ENCODE data around the gene WSB1.
"Not testable (repeated sequence)": the region's sequence is repeated elsewhere in the genome, so short reads cannot be mapped to it uniquely, and the experiment has no call there.

WSB1 gene

DNA sequence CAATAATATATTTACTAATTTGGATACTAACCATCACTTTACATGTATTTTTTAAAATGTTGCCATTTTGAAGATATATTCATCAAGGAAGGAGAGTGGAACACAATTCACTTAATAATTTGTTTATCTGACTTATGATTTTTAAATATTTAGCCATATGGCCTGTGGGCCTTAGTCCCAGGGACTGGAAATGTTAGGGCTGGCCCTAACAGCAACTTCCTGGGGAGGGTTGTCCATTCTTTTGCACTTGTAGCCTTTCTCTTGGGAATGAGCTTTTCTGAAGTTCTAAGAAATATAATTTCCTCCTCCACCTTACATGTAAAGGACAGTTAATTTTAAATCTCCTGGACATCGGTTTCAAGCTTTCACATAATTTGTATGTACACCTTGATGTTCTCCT is 27.7 kb upstream of the WSB1 start:
- H3K4me3 ChIP-seq (ENCODE audit: control insufficient read depth, low read depth, low read length) = no peak overlapping the region
- TF ChIP-seq, protein P1, sequence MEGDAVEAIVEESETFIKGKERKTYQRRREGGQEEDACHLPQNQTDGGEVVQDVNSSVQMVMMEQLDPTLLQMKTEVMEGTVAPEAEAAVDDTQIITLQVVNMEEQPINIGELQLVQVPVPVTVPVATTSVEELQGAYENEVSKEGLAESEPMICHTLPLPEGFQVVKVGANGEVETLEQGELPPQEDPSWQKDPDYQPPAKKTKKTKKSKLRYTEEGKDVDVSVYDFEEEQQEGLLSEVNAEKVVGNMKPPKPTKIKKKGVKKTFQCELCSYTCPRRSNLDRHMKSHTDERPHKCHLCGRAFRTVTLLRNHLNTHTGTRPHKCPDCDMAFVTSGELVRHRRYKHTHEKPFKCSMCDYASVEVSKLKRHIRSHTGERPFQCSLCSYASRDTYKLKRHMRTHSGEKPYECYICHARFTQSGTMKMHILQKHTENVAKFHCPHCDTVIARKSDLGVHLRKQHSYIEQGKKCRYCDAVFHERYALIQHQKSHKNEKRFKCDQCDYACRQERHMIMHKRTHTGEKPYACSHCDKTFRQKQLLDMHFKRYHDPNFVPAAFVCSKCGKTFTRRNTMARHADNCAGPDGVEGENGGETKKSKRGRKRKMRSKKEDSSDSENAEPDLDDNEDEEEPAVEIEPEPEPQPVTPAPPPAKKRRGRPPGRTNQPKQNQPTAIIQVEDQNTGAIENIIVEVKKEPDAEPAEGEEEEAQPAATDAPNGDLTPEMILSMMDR (conservative IDR thresholded peaks at IDR 0.05; ENCODE audit: control insufficient read depth, insufficient read depth, low read depth, low read length) = no peak
- DNase-seq (ENCODE audit: low read depth) = no peak

DNA sequence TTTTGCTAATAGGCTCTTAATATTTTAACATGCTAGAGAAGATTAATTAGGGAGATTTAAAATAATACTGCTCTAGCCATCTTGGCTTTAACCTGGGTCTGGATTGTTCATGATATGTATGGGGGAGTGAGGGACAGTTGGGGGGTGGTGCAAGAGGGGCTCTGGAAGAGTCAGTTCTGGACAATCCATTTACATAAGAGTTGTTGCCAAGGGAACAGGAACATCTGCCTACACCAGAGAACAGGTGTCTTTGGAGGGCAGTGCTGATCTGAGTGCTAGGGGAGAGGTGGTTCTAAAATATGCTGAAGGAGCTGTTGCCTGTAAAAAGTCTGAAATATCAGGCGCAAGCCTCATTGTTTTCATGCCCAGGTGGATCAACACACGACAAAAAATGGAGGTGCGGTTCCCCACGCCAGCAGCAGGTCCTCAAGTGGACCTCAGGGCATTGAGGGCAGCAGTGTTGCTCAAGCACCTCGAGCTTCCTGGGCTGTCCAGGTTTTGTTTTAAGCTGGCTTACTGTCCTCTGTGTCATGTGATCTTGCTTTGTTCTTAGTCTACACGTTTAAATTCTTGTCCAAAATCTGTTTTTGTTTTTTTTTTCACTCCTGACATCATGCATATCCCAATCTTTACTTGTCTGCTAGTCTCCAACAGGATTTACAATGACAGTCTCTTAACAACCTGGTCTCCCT is 25.4 kb upstream of the WSB1 start:
- H3K4me3 ChIP-seq (ENCODE audit: control insufficient read depth, low read depth, low read length) = no peak overlapping the region
- DNase-seq (ENCODE audit: low read depth) = no peak
- TF ChIP-seq, protein P1 (conservative IDR thresholded peaks at IDR 0.05; ENCODE audit: control insufficient read depth, insufficient read depth, low read depth, low read length) = no peak

DNA sequence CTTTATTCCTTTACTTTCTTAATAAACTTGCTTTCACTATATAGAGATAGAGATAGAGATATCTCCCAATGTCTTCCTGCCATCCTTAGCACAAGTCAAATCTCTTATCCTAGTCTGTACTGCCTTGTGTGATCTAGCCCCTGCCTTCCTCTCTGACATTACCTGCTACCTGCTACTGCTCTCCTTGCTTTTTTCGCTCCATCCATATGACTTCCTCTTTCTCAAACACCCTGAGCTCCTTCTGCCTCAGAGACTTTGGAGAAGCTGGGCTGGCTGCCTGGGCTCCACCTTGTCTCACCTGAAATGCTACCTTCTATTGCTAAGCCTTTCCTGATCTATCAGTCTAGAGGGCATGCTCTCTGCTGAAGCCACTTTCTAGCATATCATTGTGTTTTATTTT is 24.7 kb upstream of the WSB1 start:
- no peak for DNase-seq (ENCODE audit: low read depth)
- TF ChIP-seq, protein P1 (conservative IDR thresholded peaks at IDR 0.05; ENCODE audit: control insufficient read depth, insufficient read depth, low read depth, low read length) = no peak
- no peak overlapping the region for H3K4me3 ChIP-seq (ENCODE audit: control insufficient read depth, low read depth, low read length)

DNA sequence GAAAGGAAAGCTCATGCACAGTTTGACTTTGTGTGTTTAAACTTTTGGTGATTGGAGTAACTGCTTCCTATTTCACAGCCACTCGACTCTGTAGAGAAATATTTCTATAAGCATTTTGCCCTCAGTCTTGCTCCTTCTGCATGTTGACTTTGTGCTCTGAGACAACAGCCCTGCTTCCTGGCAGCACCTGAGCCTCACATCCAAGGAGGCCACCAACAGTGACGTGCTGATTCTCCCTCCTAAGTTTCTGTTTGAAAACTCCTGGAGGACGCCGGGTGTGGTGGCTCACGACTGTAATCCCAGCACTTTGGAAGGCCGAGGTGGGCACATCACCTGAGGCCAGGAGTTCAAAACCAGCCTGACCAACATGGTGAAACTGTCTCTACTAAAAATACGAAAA is 23.9 kb upstream of the WSB1 start:
- H3K4me3 ChIP-seq (ENCODE audit: control insufficient read depth, low read depth, low read length) = no peak overlapping the region
- DNase-seq (ENCODE audit: low read depth) = no peak
- TF ChIP-seq, protein P1 (conservative IDR thresholded peaks at IDR 0.05; ENCODE audit: control insufficient read depth, insufficient read depth, low read depth, low read length) = no peak

GRCh38 chr17:27276653-27277156 is 17.2 kb upstream of the WSB1 start:
- TF ChIP-seq, protein P1 (conservative IDR thresholded peaks at IDR 0.05; ENCODE audit: control insufficient read depth, insufficient read depth, low read depth, low read length) = no peak
- H3K4me3 ChIP-seq (ENCODE audit: control insufficient read depth, low read depth, low read length) = no peak overlapping the region
- DNase-seq (ENCODE audit: low read depth) = no peak

- H3K4me3 ChIP-seq (ENCODE audit: control insufficient read depth, low read depth, low read length); DNase-seq (ENCODE audit: low read depth): not testable (repeated sequence)
These were observed 14.8 kb upstream of the WSB1 start for GRCh38 chr17:27279132-27279531.

DNA sequence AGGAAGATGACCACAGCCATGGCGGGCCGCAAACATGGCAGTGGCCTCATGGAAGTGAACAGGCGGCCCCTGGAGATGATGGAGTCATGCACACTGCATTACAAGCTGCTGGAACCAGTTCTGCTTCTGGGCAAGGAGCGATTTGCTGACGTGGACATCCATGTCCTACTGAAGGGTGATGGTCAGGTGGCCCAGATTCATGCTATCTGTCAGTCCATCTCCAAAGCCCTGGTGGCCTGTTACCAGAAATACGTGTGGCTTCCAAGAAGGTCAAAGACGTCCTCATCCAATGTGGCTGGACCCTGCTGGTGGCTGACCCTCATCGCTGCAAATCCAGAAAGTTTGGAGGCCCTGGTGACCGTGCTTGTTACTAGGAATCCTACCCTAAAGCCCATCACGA is 13.4 kb upstream of the WSB1 start:
- DNase-seq (ENCODE audit: low read depth) = no peak
- TF ChIP-seq, protein P1 (conservative IDR thresholded peaks at IDR 0.05; ENCODE audit: control insufficient read depth, insufficient read depth, low read depth, low read length) = no peak
- H3K4me3 ChIP-seq (ENCODE audit: control insufficient read depth, low read depth, low read length) = no peak overlapping the region

Data from fibroblast of mammary gland (primary cell).